Spleen (tissue), 7 donors: ENCODE measurements around the gene CENPB.

ENCODE experiments used
- POLR2A ChIP-seq, 3 donors: fragments of 450-650 bp; IDR thresholded peaks; one replicate each; pipeline ENCODE4 v1.5.1; 2017; ENCODE audit warnings: antibody characterized with exemption in 3 of 3, mild to moderate bottlenecking in 1 of 3
- POLR2AphosphoS5 ChIP-seq, 3 donors: sonication (generic); formaldehyde crosslinking; IDR thresholded peaks; one replicate each; pipeline ENCODE4 v1.5.1; 2017; ENCODE audit warnings: antibody characterized with exemption in 3 of 3
- TF ChIP-seq, protein P1 (sequence below), 11 experiments: fragments of 200-600 bp in 7 of 11; fragments of 450-650 bp in 4 of 11; sonication (generic) in 4 of 11; IDR thresholded peaks in 8 of 11; conservative IDR thresholded peaks in 3 of 11; 1 replicate in 7 of 11; 2 replicates in 4 of 11; pipeline versions ENCODE4 v1.4.0 to v1.8.0; 2016 to 2021; ENCODE audit warnings: antibody characterized with exemption in 11 of 11, inconsistent platforms in 4 of 11, mild to moderate bottlenecking in 1 of 11
- donor health status: DM: no; HTN: no; CAD: no; lungs with moderate emphysema.
- donor health status: DM: no; HTN: no; CAD: no.
- donor health status: DM: no; HTN: no; CAD: no.

DNA sequence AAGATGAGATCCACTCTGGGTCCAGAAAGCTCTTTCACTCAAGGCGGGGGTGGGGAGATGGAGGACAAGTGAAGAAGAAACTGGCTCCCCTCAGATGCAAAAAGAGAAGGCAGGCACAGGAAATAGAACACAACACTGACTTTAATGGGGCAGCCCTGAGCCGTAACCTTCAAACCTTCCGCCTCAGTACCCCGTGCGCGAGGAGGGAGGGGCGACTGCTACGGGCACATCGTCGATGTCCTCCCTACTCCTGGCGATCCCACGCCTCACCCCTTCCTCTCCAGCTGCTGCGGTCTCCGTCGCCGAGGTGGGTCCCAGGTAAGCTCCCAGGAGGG is 9.2 kb downstream of the CENPB start:
- TF ChIP-seq, protein P1, sequence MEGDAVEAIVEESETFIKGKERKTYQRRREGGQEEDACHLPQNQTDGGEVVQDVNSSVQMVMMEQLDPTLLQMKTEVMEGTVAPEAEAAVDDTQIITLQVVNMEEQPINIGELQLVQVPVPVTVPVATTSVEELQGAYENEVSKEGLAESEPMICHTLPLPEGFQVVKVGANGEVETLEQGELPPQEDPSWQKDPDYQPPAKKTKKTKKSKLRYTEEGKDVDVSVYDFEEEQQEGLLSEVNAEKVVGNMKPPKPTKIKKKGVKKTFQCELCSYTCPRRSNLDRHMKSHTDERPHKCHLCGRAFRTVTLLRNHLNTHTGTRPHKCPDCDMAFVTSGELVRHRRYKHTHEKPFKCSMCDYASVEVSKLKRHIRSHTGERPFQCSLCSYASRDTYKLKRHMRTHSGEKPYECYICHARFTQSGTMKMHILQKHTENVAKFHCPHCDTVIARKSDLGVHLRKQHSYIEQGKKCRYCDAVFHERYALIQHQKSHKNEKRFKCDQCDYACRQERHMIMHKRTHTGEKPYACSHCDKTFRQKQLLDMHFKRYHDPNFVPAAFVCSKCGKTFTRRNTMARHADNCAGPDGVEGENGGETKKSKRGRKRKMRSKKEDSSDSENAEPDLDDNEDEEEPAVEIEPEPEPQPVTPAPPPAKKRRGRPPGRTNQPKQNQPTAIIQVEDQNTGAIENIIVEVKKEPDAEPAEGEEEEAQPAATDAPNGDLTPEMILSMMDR (IDR thresholded peaks at IDR 0.05 in 8 of 11, conservative IDR thresholded peaks at IDR 0.05 in 3 of 11), result no peak
- TF ChIP-seq POLR2A (IDR thresholded peaks at IDR 0.05), result no peak
- TF ChIP-seq POLR2AphosphoS5 (IDR thresholded peaks at IDR 0.05), result no peak
